HFF-Myc (cell line): Measurements from ENCODE around the gene ZNF200.
A peak's percentile ranks its signal among the peaks of the same experiment; 100 is the strongest.

Experiments used
- DNase-seq: peaks from one replicate; pipeline ENCODE4 v3.0.0-alpha.2; 2011; ENCODE audit warnings: low read depth; ENCODE audit errors: extremely low read depth
- H3K4me3 ChIP-seq: replicated peaks from 2 replicates; pipeline ENCODE4 v1.5.1; 2011; ENCODE audit warnings: low read depth, mild to moderate bottlenecking, control low read depth, low read length
- TF ChIP-seq, protein P1 (sequence below): IDR thresholded peaks from 2 replicates; pipeline ENCODE4 v1.5.1; 2012; ENCODE audit warnings: mild to moderate bottlenecking, low read depth, low read length, control low read depth; ENCODE audit errors: missing control alignments

ZNF200 gene

DNA sequence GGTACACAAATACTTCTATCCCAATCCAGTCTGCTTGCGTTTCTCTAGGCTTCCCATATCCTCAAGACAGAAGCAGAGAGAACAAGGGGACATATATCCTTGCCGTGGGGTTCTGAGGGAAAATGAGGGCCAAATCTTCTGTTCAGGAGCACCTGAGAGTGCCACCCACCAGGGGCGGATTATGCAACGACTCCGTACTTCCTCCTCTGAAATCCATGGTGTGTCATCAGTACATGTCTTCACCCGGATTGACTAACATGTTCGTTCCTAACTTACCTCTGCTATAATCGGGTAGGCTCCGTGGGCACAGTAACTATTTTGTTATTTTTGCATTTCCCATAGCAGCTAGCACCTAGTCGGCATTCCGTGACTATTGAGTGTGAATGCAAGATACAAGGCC, 7.8 kb upstream of the ZNF200 start:
- TF ChIP-seq, protein P1, sequence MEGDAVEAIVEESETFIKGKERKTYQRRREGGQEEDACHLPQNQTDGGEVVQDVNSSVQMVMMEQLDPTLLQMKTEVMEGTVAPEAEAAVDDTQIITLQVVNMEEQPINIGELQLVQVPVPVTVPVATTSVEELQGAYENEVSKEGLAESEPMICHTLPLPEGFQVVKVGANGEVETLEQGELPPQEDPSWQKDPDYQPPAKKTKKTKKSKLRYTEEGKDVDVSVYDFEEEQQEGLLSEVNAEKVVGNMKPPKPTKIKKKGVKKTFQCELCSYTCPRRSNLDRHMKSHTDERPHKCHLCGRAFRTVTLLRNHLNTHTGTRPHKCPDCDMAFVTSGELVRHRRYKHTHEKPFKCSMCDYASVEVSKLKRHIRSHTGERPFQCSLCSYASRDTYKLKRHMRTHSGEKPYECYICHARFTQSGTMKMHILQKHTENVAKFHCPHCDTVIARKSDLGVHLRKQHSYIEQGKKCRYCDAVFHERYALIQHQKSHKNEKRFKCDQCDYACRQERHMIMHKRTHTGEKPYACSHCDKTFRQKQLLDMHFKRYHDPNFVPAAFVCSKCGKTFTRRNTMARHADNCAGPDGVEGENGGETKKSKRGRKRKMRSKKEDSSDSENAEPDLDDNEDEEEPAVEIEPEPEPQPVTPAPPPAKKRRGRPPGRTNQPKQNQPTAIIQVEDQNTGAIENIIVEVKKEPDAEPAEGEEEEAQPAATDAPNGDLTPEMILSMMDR = no peak
- no peak for DNase-seq
- H3K4me3 ChIP-seq = no peak overlapping the region

DNA sequence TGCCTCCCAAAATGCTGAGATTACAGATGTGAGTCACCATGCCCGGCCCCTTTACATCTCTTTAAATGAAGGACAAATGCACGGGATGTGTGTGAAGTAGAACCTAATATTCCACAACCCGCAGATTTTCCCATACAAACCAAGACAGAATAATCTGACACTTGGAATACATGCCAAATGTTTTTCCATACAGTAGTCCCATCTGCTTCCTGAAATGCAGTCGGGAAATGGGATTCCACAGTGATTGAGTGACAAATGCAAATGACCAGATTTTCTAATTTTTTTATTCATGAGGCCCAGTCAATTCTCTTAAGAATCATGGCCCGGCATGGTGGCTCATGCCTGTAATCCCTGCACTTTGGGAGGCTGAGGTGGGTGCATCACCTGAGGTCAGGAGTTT, 6.8 kb upstream of the ZNF200 start:
- no peak overlapping the region for H3K4me3 ChIP-seq
- no peak for DNase-seq
- TF ChIP-seq, protein P1 = no peak

DNA sequence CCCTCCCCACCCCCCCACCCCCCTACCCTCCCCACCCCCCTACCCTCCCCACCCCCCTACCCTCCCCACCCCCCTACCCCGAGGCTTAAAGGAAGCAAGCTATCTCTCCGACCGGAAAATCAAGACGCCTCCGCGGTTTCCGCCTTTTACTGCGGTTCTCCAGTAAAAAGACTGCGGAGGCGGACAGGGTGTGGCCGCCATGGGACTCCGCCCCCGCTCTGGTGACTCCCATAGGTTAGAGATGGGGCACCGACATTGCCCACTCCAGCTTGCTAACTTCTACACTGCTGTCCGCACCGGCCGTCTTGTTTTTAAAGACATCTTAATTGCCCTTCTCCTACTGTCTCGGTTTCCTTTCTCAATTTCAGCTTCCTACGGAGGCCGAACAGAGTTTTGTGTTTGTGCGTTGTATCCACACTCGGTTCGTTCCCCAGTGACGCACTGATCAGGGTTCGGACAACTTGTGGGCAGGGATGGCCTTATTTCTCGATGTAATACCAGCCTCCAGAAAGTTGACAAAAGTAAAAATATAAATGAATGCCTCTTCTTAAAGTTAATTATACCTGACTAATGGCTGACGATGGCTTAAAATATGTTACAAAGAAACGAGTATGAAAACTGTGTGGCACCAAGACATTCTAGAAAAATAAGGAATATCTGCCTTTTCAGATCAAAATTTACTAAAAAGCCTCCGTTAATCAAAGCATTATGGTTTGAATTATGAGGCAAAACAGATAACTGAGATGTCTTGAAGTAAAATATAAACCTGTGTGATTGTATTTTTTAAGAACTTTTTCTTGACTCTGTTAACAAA, 1.1 kb upstream of the ZNF200 start:
- DNase-seq = no peak
- H3K4me3 ChIP-seq = no peak overlapping the region
- TF ChIP-seq, protein P1 = no peak

DNA sequence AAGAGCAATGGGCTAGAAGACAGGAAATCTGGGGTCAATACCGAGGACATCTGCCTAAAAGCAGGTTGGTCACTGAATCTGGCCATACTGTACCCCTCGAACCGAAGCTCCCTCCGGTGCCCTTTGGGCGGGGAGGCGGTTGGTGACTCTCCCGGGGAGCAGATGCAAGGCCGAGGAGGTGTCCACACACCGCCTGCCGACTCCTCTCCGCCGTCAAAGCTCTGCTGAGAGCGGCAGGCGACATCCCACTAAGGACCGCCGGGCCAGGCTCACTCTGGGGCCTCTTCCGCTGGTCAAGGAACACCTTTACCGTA, 458 bp downstream of the ZNF200 start:
- peak overlapping the region; percentile 93 for H3K4me3 ChIP-seq
- TF ChIP-seq, protein P1 = no peak
- DNase-seq = no peak

DNA sequence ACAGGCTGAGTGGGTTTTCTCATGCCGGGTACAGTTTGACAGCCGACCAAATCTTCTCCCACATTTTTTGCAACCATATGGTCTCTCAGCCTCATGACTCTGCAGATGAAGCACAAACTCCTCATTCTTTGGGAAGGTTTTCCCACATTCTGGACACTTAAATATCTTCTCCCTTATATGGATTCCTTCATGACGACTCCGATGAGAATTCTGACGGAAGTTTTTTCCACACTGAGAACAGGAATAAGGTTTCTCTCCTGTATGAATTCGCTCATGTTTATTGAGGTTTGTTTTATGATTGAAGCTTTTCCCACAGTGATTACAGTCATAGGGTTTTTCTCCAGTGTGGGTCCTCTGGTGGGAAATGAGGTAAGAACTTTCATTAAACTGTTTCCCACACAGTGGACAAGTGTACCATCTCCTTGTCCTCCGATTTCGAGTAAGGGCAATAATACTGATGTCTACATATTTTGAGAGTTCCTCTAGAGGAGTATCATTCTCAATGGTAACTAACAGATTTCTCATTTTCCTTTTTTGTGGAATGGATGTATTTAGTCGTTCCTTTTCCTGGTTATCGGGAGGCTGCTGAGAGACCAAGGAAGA, 10.9 kb downstream of the ZNF200 start:
- DNase-seq = no peak
- no peak overlapping the region for H3K4me3 ChIP-seq
- TF ChIP-seq, protein P1 = no peak

DNA sequence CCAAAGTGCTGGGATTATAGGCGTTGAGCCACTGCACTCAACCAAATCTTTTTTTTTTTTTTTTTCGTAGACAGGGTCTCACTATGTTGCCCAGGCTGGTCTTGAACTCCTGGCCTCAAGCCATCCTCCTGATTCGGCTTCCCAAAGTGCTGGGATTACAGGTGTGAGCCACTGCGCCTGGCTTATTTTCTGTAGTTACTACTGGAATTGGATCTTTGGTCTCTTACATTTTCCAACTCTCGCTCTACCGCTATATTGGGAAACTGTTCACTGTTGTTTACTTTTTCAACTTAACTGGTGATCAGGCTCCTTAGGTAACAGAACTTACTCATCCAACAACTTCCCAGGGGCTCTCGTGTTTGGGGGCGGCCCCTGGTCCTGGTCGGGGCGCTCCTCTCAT, 14.1 kb downstream of the ZNF200 start:
- H3K4me3 ChIP-seq = no peak overlapping the region
- TF ChIP-seq, protein P1 = no peak
- no peak for DNase-seq
